Activated CD4-positive, CD25-positive, alpha-beta regulatory T cell treated with anti-CD3 and anti-CD28 coated beads, Interleukin-2, amount 50 U/mL, for 72 hours (primary cell): ENCODE results near the gene TTC27.

Experiments
- DNase-seq: peaks from one replicate; pipeline ENCODE4 v3.0.0; 2021

The TTC27 gene

GRCh38 chr2:32760628-32761027, 132.8 kb downstream of the TTC27 start:
- no peak for DNase-seq

GRCh38 chr2:32768387-32769174, 140.7 kb downstream of the TTC27 start:
- no peak for DNase-seq

GRCh38 chr2:32770360-32770759, 142.5 kb downstream of the TTC27 start:
- no peak for DNase-seq

DNA sequence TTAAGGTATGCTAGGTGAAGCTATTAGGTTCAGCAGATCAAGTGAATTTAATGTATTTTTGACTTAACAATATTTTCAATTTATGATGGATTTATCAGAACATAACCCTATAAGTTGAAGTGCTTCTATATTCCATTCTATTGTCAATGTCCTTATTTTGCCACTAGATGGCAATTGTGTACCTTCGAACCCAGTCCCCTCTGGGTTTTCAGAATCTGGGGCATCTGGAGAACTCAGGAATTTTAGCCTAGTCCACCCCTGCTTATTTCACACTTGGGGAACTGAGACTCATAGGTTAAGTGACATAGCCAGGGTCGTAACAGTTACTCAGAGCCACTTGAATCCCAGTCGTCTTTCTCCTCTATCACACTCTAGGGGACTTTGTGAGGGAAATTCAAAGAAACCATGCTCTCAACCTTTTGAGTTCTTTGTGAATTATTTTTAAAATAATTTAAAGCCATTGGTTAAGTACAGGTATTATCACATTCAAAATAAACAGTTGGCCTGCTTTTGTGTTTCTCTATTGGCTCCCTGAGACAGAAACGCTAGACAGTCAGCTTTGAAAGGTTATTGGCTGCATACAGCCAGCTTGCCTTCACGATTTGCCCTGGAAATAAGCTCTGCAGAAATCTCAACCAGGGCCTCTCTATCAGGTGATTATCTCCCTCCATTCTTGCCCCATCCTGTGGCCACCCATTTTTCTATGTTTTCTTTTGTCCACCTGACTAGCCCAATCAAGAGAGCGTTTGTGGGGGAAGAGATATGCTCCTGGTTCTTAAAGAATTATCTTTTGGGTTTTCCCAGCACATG, 145.0 kb downstream of the TTC27 start:
- no peak for DNase-seq

GRCh38 chr2:32773448-32773808, 145.6 kb downstream of the TTC27 start:
- DNase-seq: no peak

GRCh38 chr2:32775954-32776353, 148.1 kb downstream of the TTC27 start:
- DNase-seq: no peak

DNA sequence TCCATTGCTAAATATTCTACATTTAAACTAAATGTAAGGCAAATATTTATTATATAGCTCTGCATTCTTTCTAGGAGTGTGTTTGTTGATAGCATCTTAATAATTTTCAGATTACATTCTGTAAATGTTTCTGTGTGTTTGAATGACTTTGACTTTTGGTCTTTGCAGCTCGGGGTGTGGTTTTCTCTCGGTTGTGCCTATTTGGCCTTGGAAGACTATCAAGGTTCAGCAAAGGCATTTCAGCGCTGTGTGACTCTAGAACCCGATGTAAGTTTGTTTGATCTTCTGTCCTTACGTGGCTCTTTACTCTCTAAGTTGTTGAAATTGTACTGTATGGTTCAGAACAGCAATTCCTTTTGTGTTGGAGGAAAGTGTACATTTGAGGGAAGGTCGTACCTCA, 149.9 kb downstream of the TTC27 start:
- no peak for DNase-seq

- DNase-seq: no peak
These were observed 153.1 kb downstream of the TTC27 start for GRCh38 chr2:32780961-32781360.

DNA sequence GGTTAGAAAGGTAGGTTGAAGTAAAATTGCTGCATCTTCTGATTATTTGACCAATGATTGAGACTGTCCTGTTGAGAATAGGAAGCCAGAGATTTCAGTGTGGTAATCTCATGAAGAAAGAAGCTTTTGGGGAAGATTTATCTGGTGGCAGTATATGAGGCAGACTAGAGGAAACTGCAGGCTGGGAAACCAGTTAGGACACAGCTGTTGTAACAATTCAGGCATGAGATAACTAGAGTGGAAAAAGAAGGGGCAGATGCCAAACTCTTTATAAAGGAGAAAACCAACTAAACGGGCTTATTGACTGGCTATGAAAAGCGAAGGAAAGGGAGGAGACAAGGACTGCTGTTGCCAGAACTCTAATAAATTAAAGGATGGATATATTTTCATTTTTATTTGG, 155.6 kb downstream of the TTC27 start:
- DNase-seq: no peak

- no peak for DNase-seq
These were observed 156.1 kb downstream of the TTC27 start for GRCh38 chr2:32783933-32784332.

GRCh38 chr2:32787207-32787606, 159.4 kb downstream of the TTC27 start:
- DNase-seq: no peak

GRCh38 chr2:32788114-32788513, 160.3 kb downstream of the TTC27 start:
- no peak for DNase-seq

DNA sequence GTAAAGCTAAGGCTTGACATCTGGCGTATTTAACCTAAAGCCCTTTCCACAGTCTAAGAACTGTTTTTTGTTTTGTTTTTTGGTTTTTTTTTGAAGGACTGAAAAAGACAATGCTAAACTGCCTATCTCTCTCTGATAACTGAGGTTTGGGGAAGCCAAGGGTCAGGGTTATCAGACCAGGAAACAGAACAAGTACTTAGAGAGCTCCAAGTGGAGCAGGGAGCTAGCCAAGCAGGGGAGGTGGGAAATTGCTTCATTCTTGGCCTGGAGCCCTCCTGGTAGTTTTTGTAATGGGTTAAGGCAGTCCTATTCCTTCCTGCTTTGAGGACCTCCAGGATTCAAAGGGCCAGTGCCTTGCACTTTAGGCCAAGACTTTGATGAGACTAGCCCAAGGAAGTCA, 164.6 kb downstream of the TTC27 start:
- DNase-seq: no peak

GRCh38 chr2:32798829-32799228, 171.0 kb downstream of the TTC27 start:
- DNase-seq: no peak

DNA sequence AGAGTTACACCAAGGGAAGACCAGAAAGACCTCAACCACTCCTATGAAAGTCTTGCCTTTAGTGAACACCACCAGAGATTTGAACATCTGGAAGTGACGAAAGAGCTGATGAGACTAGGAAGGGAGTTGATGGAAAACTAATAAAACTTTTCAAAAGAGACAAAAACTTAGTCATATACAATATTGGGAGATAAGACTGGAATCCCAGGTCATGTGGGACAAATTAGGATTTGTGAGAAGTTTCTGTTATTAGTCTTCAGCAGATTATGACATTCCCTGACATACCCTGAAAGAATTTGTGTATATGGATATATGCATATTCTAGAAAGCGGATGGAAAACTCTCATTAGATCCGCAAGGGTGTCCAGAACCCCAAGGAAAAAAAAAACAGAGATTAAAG, 173.9 kb downstream of the TTC27 start:
- no peak for DNase-seq

- no peak for DNase-seq
These were observed 175.0 kb downstream of the TTC27 start for GRCh38 chr2:32802877-32803276.

- no peak for DNase-seq
These were observed 176.4 kb downstream of the TTC27 start for GRCh38 chr2:32804205-32804604.

DNA sequence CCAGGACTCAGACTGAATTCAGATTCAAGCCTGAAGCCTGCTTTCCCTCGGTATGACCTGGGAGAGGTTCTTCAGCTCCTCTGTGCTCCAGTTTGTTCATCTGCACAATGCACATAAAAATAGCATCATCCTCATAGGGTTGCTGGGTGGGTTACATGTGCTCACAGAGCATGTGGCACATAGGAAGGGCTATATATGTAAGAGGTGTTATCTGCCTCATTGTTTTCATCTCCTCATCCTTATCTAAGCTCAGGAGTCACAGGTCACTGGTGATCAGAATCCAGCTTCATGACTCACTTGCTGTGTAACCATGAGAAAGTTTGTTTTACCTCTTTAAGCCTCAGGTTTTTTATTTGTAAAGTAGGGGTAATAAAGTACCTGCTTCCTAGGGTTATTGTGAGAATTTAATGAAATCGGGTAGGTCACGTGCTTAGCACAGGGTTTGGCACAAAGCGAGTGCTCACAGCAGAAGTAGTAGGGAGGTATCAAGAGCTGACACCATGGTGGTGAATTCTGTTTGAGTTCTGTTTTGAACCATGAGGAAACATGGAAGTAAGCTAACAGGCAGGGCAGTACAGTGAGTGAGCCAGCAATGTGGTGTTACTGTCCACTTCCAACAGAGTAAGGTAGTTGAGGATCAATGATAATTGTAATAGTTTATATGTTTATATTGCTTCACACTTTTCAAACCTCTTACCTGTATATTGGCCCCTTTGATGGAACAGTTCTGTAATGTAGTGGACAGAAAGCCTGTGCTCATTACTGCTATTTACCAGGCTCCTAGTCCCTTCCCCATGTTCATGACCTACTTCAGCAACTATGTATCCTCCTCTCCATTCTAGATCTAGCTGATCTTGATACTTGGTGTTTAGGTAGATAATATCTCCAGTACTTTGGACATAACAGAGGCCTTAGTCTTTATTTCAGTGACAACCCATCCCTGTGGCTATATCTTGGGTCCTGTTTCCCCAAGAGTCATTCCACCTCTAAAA, 177.6 kb downstream of the TTC27 start:
- DNase-seq: no peak

GRCh38 chr2:32806857-32807256, 179.0 kb downstream of the TTC27 start:
- no peak for DNase-seq

DNA sequence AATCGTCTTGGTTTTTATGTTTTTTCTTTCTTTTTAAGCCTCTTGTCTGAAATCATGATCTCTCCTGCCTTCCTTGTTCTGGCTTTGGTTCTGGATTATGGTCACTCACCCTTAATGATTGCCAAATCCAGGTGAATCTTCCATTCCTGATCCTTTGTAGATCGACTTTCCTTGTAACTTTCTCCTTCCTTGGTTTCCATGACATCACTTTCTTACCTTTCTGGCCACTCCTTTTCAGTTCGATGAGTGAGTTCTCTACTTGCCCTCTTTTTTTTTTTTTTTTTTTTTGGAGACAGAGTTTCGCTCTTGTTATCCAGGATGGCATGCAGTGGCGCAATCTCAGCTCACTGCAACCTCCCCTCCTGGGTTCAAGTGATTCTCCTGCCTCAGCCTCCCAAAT, 179.8 kb downstream of the TTC27 start:
- no peak for DNase-seq

DNA sequence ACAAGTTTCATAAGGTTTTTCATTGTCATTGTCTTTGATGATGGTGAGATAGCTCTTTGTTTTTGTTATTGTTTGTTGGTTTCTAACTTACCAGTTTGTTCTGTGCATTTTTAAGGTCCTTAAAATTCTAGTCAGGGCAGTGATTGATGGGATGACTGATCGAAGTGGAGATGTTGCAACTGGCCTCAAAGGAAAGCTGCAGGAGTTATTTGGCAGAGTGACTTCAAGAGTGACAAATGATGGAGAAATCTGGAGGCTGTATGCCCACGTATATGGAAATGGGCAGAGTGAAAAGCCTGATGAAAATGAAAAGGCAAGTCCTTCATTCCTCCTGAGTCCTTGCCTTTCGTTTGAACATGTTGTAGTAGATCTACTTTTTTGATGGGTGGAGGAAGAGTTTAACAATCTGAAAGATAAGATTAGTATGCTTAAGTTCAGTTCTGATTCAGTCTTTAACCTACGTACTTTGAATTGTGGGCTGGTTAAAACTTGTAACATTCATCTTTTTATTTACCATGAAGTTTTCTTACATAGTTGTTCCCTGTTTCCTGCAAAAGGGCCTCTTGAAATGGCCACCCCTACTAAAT, 183.2 kb downstream of the TTC27 start:
- no peak for DNase-seq

DNA sequence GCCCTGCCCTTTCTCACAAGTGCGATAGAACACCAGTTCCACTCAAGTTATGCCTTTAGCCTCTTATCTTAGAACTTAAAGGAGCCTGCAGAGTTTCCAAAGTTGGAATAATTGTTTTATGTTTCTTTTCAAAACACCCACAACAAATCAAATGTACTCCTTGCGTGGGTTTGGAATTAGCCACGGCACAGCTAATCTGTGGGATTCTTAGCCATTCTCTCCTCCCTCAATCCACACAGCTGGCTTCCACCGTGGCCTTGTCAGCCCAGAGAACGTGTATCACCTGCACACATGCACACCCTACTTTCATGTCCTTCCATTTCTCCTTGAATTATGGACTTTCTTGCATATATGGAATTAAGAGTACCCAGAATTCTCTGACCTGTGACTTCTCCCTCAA, 183.8 kb downstream of the TTC27 start:
- no peak for DNase-seq

DNA sequence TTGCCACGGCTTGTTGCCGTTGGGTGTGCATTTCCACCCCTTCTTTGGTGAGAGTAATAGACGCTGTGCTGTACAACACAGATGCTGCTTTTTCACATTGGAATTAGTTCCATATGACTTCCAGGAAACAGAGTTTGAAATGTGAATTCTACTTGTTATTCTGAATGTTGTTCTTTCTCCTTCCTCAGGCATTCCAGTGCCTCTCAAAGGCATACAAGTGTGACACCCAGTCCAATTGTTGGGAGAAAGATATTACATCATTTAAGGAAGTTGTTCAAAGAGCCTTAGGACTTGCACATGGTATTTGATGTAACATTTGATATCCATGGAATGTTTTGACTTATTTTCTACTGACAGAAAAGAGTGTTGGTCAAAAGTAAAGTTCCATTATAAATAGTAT, 184.5 kb downstream of the TTC27 start:
- no peak for DNase-seq
